Measurements from ENCODE around the gene VASP.
A peak's percentile ranks its signal among the peaks of the same experiment; 100 is the strongest.

VASP gene

DNA sequence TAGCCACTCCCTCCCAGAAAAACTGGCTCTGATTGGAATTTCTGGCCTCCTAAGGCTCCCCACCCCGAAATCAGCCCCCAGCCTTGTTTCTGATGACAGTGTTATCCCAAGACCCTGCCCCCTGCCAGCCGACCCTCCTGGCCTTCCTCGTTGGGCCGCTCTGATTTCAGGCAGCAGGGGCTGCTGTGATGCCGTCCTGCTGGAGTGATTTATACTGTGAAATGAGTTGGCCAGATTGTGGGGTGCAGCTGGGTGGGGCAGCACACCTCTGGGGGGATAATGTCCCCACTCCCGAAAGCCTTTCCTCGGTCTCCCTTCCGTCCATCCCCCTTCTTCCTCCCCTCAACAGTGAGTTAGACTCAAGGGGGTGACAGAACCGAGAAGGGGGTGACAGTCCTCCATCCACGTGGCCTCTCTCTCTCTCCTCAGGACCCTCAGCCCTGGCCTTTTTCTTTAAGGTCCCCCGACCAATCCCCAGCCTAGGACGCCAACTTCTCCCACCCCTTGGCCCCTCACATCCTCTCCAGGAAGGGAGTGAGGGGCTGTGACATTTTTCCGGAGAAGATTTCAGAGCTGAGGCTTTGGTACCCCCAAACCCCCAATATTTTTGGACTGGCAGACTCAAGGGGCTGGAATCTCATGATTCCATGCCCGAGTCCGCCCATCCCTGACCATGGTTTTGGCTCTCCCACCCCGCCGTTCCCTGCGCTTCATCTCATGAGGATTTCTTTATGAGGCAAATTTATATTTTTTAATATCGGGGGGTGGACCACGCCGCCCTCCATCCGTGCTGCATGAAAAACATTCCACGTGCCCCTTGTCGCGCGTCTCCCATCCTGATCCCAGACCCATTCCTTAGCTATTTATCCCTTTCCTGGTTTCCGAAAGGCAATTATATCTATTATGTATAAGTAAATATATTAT is 33.3 kb upstream of the VASP start:
- DNase-seq (ENCODE audit: low spot score), result no peak

GRCh38 chr19:45474606-45475521 is 32.4 kb upstream of the VASP start:
- DNase-seq (ENCODE audit: low spot score), result no peak

DNA sequence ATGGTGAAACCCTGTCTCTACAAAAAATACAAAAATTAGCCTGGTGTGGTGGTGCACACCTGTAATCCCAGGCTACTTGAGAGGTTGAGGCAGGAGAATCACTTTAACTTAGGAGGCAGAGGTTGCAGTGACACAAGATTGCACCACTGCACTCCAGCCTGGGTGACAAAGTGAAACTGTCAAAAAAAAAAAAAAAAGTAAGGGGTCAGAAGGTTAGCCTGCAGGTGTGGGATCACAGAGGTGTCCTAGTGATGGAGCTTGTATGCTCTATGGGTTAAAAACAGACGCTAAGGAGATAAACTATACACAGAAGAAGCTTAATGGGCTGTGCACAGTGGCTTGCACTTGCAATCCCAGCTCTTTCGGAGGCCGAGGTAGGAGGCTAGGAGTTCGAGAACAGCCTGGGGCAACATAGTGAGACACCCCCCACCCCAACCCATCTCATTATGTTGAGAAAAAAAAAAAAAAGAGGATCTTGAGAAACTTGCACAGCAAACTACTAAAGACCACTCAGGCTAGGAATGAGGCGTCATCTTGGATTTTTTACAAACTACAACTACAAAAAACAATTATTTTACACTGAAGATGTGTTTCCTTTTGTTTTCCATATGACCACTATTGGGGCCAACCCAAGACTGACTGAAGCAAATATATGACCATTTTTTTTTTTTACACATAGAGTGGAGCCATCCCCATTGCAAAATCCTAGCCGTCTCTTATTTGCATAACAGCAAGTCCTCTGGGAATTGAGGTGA is 31.6 kb upstream of the VASP start:
- DNase-seq (ENCODE audit: low spot score), result no peak

- no peak for DNase-seq (ENCODE audit: low spot score)
Observed at GRCh38 chr19:45476304-45476703, 31.0 kb upstream of the VASP start.

DNA sequence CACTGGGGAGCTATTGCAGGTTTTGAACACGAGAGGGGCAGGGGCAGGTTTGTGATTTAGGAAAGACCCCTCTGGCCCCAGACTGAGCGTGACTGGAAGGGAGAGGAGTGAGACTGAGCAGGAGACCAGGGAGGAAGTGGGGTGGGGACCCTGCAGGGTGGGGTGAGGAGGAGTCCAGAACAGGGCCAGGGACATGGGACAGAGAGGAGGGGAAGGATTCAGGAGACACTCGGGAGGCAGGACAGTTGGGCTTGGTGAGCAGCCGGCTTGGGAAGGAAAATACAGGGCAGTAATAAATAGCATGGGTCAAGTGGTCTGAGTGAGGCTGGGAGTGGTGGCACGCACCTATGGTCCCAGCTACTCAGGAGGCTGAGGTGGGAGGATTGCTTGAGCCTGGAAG is 30.1 kb upstream of the VASP start:
- no peak for DNase-seq (ENCODE audit: low spot score)

DNA sequence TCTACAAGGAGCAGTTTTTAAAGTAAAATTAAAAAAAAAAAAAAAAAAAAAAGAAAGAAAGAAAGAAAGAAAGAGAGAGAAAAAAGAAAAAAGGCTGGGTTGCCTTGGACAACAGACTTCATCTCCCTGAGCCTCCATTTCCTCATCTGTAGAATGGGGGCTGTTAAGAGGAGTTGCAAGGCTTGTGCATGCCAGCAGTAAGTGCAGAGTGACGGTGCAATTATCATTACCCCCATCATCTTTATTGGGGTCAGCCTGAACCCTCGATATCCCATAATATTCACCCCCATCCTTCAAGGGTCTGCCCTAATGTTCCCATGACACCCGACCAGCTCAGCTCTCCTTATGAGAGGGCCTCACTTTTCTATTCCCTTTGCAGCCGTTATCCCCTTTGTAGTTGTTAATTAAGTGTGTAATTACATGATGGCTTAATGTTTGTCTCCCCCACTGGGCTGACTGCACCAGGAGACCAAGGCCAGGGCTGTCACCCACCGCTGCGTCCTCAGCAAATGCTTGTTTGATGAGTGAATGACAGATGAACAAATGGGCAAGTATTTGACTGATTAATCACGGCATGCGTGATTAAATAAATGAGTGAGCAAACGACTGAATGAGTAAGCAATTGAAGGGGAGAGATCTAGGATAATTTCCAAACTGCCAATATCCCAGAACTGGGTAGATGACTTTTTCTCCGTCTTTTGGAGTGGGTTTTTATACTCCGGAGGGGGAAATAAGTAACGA is 29.4 kb upstream of the VASP start:
- DNase-seq (ENCODE audit: low spot score), result no peak

- DNase-seq (ENCODE audit: low spot score), result peak; percentile 80
Observed at GRCh38 chr19:45478454-45479238, 28.6 kb upstream of the VASP start.

- no peak for DNase-seq (ENCODE audit: low spot score)
Observed at GRCh38 chr19:45483033-45483432, 24.2 kb upstream of the VASP start.

- no peak for DNase-seq (ENCODE audit: low spot score)
Observed at GRCh38 chr19:45484273-45484945, 22.9 kb upstream of the VASP start.

DNA sequence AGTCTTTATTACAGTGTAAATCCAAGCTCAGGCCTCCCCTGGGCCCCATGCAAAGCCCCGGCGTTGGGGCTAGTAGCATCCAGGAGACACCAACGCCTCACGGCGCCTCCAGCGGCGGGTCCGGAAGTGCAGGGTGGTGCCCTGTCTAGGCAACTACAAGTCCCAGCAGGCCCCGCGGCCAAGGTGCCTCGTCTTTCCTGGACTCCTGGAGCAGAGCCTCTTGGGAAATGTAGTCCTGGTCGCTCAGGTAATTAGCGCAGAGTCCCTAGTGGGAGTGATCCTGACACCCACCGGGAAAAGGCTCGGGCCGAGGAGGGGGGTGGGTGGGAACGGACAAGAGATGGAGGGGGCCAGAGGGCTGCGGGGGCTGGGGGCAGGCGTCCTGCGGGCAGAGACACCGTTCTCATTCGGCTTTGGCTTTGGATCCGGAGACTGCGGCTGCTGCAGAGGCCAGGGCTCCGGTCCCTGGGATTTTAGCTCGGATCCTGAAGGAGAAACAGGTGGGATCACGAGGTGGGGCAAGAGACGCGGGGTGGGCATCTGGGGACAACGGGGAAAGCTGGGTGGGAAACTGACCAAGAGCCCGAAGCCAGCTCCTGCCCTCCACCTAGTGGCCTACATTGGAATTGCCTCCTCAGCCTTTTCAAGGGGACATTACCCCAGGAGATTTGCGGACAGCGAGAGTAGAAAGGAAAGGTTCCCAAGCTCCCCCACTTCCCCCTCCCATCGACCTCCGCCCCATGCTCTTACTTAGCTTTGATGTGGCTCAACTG is 21.8 kb upstream of the VASP start:
- peak; percentile 93 for DNase-seq (ENCODE audit: low spot score)

DNA sequence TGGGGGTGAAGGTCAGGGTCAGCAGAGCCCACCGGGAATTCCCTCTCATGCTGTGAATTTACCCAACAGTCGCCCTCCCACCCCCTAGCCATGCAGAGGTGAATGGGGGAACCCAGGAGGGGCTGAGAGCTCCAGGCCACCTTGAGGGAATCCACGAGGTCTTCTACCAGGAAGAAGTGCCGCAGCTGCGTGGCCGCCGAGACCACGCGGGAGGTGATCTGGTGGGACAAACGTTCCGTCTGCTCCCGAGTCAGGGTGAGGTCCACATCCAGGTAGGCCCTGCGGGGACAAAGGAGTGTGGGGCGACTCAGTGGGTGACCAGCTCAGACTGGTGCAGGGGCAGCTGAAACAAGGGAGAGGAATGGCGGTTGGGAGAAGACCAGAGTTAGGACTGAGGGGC is 18.6 kb upstream of the VASP start:
- DNase-seq (ENCODE audit: low spot score), result no peak

GRCh38 chr19:45489216-45489855 is 17.9 kb upstream of the VASP start:
- no peak for DNase-seq (ENCODE audit: low spot score)

- no peak for DNase-seq (ENCODE audit: low spot score)
Observed at GRCh38 chr19:45492137-45492626, 15.1 kb upstream of the VASP start.

- DNase-seq (ENCODE audit: low spot score), result peak; percentile 61
Observed at GRCh38 chr19:45492627-45493470, 14.4 kb upstream of the VASP start.

DNA sequence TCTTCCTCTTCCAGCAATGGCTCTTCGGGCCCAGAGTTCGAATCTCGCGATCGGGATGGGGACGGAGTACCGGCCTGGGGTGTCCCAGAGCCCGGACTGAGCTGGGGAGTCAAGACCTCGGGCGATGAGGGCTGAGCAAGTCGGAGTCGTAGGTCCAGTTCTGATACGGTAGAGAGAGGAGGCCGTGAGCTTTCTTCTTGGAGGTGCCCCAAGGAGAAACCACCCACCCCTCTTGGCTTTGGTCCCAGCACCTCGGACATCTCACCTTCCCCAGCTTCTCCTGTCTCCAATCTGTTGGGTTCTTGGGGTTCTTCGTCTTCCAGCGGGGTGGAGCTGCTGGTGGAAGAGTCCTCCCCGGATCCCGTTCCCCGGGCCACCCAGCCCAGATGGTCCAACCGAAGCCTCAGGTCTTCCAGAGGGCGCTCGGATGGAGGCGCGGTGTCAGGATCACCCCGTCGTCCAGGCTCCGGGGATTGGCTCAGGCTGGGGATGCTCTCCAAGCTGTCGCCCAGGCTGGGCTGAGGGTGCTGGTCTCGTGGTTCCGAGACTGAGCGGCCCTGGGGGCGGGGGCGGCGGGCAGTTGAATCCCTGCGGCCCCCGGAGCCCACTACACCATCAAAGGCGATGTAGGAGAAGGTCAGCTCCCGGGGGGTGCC is 12.9 kb upstream of the VASP start:
- no peak for DNase-seq (ENCODE audit: low spot score)

DNA sequence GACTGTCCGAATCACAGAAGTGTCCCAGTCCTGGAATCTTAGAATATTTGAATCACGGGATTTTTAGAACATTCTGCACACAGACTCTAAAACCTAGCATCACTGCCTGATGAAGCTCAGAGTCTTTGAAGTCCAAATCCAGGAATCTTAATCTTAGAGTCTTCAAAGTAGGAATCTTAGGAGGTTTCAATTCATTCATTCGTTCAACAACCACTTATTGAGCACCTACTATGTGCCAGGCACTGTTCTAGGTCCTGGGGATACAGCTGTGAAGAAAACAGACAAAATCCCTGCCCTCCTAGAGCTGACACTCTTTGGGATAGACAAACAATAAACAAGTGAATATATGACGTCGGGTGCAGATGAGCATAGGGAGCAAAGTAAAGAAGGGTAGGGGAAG is 12.1 kb upstream of the VASP start:
- no peak for DNase-seq (ENCODE audit: low spot score)

DNA sequence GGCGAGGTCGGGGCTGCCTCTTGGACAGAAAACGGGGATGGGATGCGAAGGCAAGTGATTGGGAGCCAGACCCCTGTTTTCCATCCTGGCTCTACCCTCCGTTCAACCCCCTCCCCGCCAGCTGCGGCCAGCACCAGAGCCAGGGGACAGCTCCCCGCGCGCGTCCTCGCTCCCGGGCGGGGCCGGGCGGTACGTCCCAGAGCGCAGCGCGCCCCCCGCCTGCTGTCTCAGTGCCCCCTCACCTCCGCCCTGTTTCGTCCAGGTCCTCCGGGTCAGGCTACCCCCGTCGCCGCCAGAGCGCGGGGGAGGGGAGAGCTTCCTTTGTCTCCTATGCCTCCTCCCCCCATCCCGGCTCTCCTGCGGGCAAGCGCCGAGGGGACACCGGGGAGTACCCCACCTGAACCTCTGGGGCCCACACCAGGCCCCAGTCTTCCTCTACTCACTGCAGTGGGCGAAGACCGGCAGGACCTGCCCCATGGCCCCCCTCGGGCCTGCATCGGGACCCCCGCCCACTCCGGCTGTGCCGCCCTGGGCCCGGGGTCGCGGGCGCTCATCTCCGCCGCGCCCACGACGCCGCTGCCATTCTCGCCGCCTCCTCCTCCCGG is 10.8 kb upstream of the VASP start:
- peak; percentile 38 for DNase-seq (ENCODE audit: low spot score)
